Measurements from ENCODE around the gene TRIM21.
"Not testable (repeated sequence)": the region's sequence is repeated elsewhere in the genome, so short reads cannot be mapped to it uniquely, and the experiment has no call there.

Gene TRIM21

GRCh38 chr11:4416306-4416705 is 22.8 kb upstream of the TRIM21 start:
- no peak overlapping the region for H2AFZ ChIP-seq (ENCODE audit: low read depth, low read length, severe bottlenecking)
- H4K20me1 ChIP-seq (ENCODE audit: low read depth, low read length): no peaks in the 10 kb centered on the region
- H3K9me3 ChIP-seq (ENCODE audit: insufficient read depth, low read length): no peaks in the 10 kb centered on the region
- no peak overlapping the region for H3K4me3 ChIP-seq (ENCODE audit: insufficient read depth, low read length, poor library complexity, severe bottlenecking)
- 0 out of 2 replicates have a peak, but pooled peaks cover 2% of the 10 kb centered on the region for H3K27me3 ChIP-seq (ENCODE audit: low read length)
- no peaks in the 10 kb centered on the region for H3K36me3 ChIP-seq (ENCODE audit: low read length)
- H3K27ac ChIP-seq (ENCODE audit: low read depth, low read length): no peak overlapping the region
- no peaks in the 10 kb centered on the region for H3K79me2 ChIP-seq (ENCODE audit: insufficient read depth, low read length)
- TF ChIP-seq EZH2phosphoT487 (conservative IDR thresholded peaks at IDR 0.05; ENCODE audit: low read length) (no peak), CTCF (IDR thresholded peaks at IDR 0.05; ENCODE audit: insufficient read depth, low read length, poor library complexity, severe bottlenecking) (no peak)
- no peaks in the 10 kb centered on the region for H3F3A ChIP-seq (ENCODE audit: insufficient read depth)
- H3K9ac ChIP-seq (ENCODE audit: low read length): no peak overlapping the region
- no peak overlapping the region for H3K4me2 ChIP-seq (ENCODE audit: low read depth, low read length, poor library complexity, severe bottlenecking)
- no peaks in the 10 kb centered on the region for H3K9me2 ChIP-seq (replicated peaks; ENCODE audit: insufficient read depth, low read length)

GRCh38 chr11:4406206-4406605 is 12.7 kb upstream of the TRIM21 start:
- not testable (repeated sequence) for H3K9me2 ChIP-seq (replicated peaks; ENCODE audit: insufficient read depth, low read length); H3K9me3 ChIP-seq (ENCODE audit: insufficient read depth, low read length); H2AFZ ChIP-seq (ENCODE audit: low read depth, low read length, severe bottlenecking); H3K4me2 ChIP-seq (ENCODE audit: low read depth, low read length, poor library complexity, severe bottlenecking); H3K9ac ChIP-seq (ENCODE audit: low read length); H3K79me2 ChIP-seq (ENCODE audit: insufficient read depth, low read length); H4K20me1 ChIP-seq (ENCODE audit: low read depth, low read length); H3K27me3 ChIP-seq (ENCODE audit: low read length); H3K36me3 ChIP-seq (ENCODE audit: low read length); H3K4me3 ChIP-seq (ENCODE audit: insufficient read depth, low read length, poor library complexity, severe bottlenecking); H3K27ac ChIP-seq (ENCODE audit: low read depth, low read length); H3F3A ChIP-seq (ENCODE audit: insufficient read depth)

GRCh38 chr11:4393858-4394223 is 339 bp upstream of the TRIM21 start:
- peak overlapping the region; percentile 98 for H2AFZ ChIP-seq (ENCODE audit: low read depth, low read length, severe bottlenecking)
- no peak for TF ChIP-seq EZH2phosphoT487 (conservative IDR thresholded peaks at IDR 0.05; ENCODE audit: low read length)
- no peak for TF ChIP-seq CTCF (IDR thresholded peaks at IDR 0.05; ENCODE audit: insufficient read depth, low read length, poor library complexity, severe bottlenecking)
- H3K9me3 ChIP-seq (ENCODE audit: insufficient read depth, low read length): no peaks in the 10 kb centered on the region
- no peaks in the 10 kb centered on the region for H3K27me3 ChIP-seq (ENCODE audit: low read length)
- no peaks in the 10 kb centered on the region for H3K79me2 ChIP-seq (ENCODE audit: insufficient read depth, low read length)
- no peaks in the 10 kb centered on the region for H3K36me3 ChIP-seq (ENCODE audit: low read length)
- H3K9me2 ChIP-seq (replicated peaks; ENCODE audit: insufficient read depth, low read length): no peaks in the 10 kb centered on the region
- H3F3A ChIP-seq (ENCODE audit: insufficient read depth): no peaks in the 10 kb centered on the region
- H4K20me1 ChIP-seq (ENCODE audit: low read depth, low read length): no peaks in the 10 kb centered on the region
- peak overlapping the region; percentile 69; the same call in 1 of the 2 replicates for H3K9ac ChIP-seq (ENCODE audit: low read length)
- no peak overlapping the region for H3K27ac ChIP-seq (ENCODE audit: low read depth, low read length)
- no peak overlapping the region for H3K4me3 ChIP-seq (ENCODE audit: insufficient read depth, low read length, poor library complexity, severe bottlenecking)
- peak overlapping the region; percentile 64 for H3K4me2 ChIP-seq (ENCODE audit: low read depth, low read length, poor library complexity, severe bottlenecking)

GRCh38 chr11:4388221-4388620 is 5.3 kb downstream of the TRIM21 start:
- Histone ChIP-seq H3K9ac (ENCODE audit: low read length) (no peak overlapping the region), H4K20me1 (ENCODE audit: low read depth, low read length) (no peaks in the 10 kb centered on the region), H3K27me3 (ENCODE audit: low read length) (no peaks in the 10 kb centered on the region), H3F3A (ENCODE audit: insufficient read depth) (no peaks in the 10 kb centered on the region), H3K79me2 (ENCODE audit: insufficient read depth, low read length) (no peaks in the 10 kb centered on the region), H3K36me3 (ENCODE audit: low read length) (no peaks in the 10 kb centered on the region), H2AFZ (ENCODE audit: low read depth, low read length, severe bottlenecking) (no peak overlapping the region), H3K4me3 (ENCODE audit: insufficient read depth, low read length, poor library complexity, severe bottlenecking) (no peak overlapping the region), H3K27ac (ENCODE audit: low read depth, low read length) (no peak overlapping the region), H3K9me2 (replicated peaks; ENCODE audit: insufficient read depth, low read length) (no peaks in the 10 kb centered on the region), H3K4me2 (ENCODE audit: low read depth, low read length, poor library complexity, severe bottlenecking) (no peak overlapping the region), H3K9me3 (ENCODE audit: insufficient read depth, low read length) (no peaks in the 10 kb centered on the region)
- TF ChIP-seq CTCF (IDR thresholded peaks at IDR 0.05; ENCODE audit: insufficient read depth, low read length, poor library complexity, severe bottlenecking) (no peak), EZH2phosphoT487 (conservative IDR thresholded peaks at IDR 0.05; ENCODE audit: low read length) (no peak)

All from SU-DHL-6 (cell line).